ENCODE data around the gene NUMA1.

Gene NUMA1

DNA sequence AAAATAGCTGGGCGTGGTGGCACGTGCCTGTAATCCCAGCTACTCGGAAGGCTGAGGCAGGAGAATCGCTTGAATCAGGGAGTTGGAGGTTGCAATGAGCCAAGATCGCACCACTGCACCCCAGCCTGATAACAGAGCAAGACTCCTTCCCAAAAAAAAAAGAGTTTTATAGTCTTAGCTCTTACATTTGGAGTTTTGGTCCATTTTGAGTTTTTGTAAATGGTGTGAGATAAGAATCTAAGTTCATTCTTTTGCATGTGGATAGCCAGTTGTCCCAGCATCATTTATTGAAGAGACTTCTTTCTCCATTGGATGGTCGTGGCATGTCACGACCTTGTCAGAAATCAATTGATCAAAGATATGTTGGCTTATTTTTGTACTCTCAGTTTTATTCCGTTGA is 116.9 kb downstream of the NUMA1 start:
- no peak for DNase-seq (ENCODE audit: low read depth)

DNA sequence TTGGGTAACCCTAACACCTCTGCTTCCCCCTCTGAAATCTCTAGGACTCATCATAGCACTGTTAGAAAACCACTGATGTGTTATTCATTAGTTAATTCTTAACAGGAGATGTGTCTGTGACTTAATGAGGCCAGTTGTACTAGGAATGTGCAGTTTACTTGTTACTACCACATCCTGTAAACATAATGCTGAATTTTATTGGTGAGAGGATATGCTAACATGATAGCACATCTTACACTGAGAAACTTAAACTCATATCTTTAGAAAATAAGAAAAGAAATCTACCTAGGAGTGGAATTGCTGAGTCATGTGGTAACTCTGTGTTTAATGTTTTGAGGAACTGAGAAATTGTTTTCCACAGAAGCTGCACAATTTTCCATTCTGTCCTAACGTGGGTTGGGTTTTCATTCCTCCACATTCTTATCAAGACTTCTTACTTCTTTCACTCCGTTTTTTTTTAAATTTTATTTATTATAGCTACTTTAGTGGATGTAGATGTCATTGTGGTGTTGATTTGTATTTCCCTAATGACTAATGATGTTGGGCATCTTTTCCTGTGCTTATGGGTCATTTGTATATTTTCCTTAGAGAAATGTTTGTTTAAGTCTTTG is 117.8 kb downstream of the NUMA1 start:
- no peak for DNase-seq (ENCODE audit: low read depth)

DNA sequence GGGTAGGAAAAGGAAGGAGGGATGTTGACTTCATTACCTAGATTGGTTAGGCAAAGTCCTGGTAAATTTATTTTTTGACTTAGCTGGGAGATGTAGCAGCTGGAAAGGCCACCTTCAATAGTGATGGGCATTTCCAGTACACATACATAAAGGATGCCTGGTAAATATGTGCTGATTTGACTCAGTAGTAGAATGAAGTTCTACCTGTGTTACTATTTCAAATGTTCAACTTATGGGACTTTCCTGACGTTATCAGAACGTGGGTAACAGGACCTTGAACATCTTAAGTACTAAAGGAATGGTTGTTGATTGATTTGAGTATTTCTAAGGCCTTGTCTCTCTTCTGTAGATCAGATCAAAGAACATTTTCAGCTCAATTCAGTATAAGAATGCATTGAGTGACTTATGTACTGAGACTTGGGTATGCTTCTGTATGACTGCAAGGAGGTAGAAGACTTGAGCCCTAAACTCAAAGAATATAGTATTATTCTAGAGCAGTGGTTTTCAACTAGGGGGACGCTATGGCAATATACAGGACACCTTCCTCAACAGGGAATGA is 124.4 kb downstream of the NUMA1 start:
- DNase-seq (ENCODE audit: low read depth): no peak

Data from HS-5 (cell line).